PC-3 (cell line): Measurements from ENCODE around the gene HOXC12. TPM values are rescaled to one million over a fixed set of nuclear protein-coding genes. Genes with fewer than 3 reads are reported as not detected.

Experiments
- ATAC-seq: fragments of 200-7000 bp; cut with Tn5 transposase; 2 replicates; pipeline ENCODE4 v1.9.1; 2020; ENCODE audit warnings: mild to moderate bottlenecking, moderate library complexity
- BruUV-seq: library from RNA; stranded (reverse); fragments of 400-500 nt; replicated peaks from 2 replicates; lab custom pipeline; 2021; lab: Mats Ljungman, UMichigan
- CTCF ChIA-PET: fragments of 300-600 bp; sonication (Branson Sonifier 250); formaldehyde crosslinking; loops from one replicate; lab custom pipeline; 2022; ENCODE audit warnings: antibody characterized with exemption; lab: Charles Lee
- POLR2A ChIA-PET: fragments of 300-600 bp; sonication (Branson Sonifier 250); formaldehyde crosslinking; loops from one replicate; lab custom pipeline; 2022; ENCODE audit warnings: antibody characterized with exemption; ENCODE audit not compliant: unreplicated experiment; lab: Charles Lee
- DNase-seq: peaks from one replicate; pipeline ENCODE4 v3.0.0-alpha.2; 2015
- H2AFZ ChIP-seq: fragments of 300-600 bp; sonication (generic); 2 replicates; pipeline ENCODE4 v1.6.0; 2016; ENCODE audit warnings: antibody characterized with exemption, low read length
- H3F3A ChIP-seq: fragments of 300-600 bp; sonication (generic); one replicate; pipeline ENCODE4 v1.6.0; 2017; ENCODE audit warnings: antibody characterized with exemption, low read length, control low read depth, mild to moderate bottlenecking; ENCODE audit not compliant: unreplicated experiment
- H3K27ac ChIP-seq: fragments of 300-600 bp; sonication (generic); 2 replicates; pipeline ENCODE4 v1.5.1; 2016; ENCODE audit warnings: mild to moderate bottlenecking, low read length
- H3K27me3 ChIP-seq: fragments of 300-600 bp; sonication (generic); 2 replicates; pipeline ENCODE4 v1.6.1; 2016; ENCODE audit warnings: low read length, mixed read lengths
- H3K36me3 ChIP-seq: fragments of 300-600 bp; sonication (generic); 2 replicates; pipeline ENCODE4 v1.6.1; 2016; ENCODE audit warnings: low read depth, mixed run types, low read length, mixed read lengths
- H3K4me1 ChIP-seq: fragments of 300-600 bp; sonication (generic); 2 replicates; pipeline ENCODE4 v1.5.1; 2016; ENCODE audit warnings: low read length; ENCODE audit not compliant: insufficient read depth
- H3K4me2 ChIP-seq: fragments of 300-600 bp; sonication (generic); 2 replicates; pipeline ENCODE4 v1.6.0; 2016; ENCODE audit warnings: low read length
- H3K4me3 ChIP-seq: fragments of 300-600 bp; sonication (generic); 2 replicates; pipeline ENCODE4 v1.5.1; 2016; ENCODE audit warnings: mild to moderate bottlenecking, low read length, mixed read lengths
- H3K79me2 ChIP-seq: fragments of 300-600 bp; sonication (generic); 2 replicates; pipeline ENCODE4 v1.6.1; 2017; ENCODE audit warnings: low read length, mixed read lengths
- H3K9ac ChIP-seq: fragments of 300-600 bp; sonication (generic); 2 replicates; pipeline ENCODE4 v1.6.0; 2016; ENCODE audit warnings: mild to moderate bottlenecking, low read length
- H3K9me2 ChIP-seq: fragments of 300-600 bp; sonication (generic); replicated peaks from 2 replicates; pipeline ENCODE4 v1.6.1; 2016; ENCODE audit warnings: mixed run types, low read length, mixed read lengths
- H3K9me3 ChIP-seq: fragments of 300-600 bp; sonication (generic); 2 replicates; pipeline ENCODE4 v1.6.1; 2016; ENCODE audit warnings: low read length, mixed read lengths
- H4K20me1 ChIP-seq: fragments of 300-600 bp; sonication (generic); 2 replicates; pipeline ENCODE4 v1.6.1; 2016; ENCODE audit warnings: low read length, mixed read lengths
- EZH2 ChIP-seq: fragments of 300-600 bp; sonication (generic); IDR thresholded peaks from one replicate; pipeline ENCODE4 v1.6.1; 2017; ENCODE audit warnings: antibody characterized with exemption, mild to moderate bottlenecking, low read length; ENCODE audit not compliant: unreplicated experiment
- EZH2phosphoT487 ChIP-seq: fragments of 300-600 bp; sonication (generic); IDR thresholded peaks from 2 replicates; pipeline ENCODE4 v1.6.1; 2018; ENCODE audit warnings: mild to moderate bottlenecking, antibody characterized with exemption, low read length, borderline replicate concordance
- intact Hi-C: fragments of 100-400 bp; cut with micrococcal nuclease; formaldehyde crosslinking; loops from 2 replicates; pipeline ENCODE4 v1.9.0; 2023
- total RNA-seq: library from RNA; depleted of rRNA; stranded (reverse); fragments of >200 nt; gene quantifications from 2 replicates; pipeline ENCODE4 v1.2.3, GENCODE V29; 2014
- TF ChIP-seq, protein P1 (sequence below): fragments of 300-600 bp; sonication (generic); conservative IDR thresholded peaks from 2 replicates; pipeline ENCODE4 v1.5.1; 2017; ENCODE audit warnings: antibody characterized with exemption, low read depth, mild to moderate bottlenecking, low read length

Gene HOXC12
- total RNA-seq, 1 experiment from 2014 or later = 0.33 TPM

DNA sequence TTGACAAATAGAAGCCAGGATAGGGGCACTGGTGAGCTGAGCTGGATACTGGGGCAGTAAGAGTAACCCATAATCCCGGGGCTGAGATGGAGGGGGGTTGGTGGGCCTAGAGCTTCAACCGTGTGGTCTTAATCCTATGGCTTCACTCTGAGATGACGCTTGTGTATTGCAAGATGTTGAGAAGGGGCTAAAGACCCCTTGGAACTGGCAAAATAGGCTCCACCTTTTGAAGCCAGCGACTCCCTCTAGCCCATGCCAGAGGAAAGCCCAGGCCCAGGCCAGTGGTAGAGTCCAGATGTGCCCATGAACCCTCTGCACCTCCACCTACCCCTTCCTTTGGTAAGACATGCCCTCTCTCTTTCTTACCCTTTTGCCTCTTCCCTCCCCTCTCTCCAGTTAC, 4.6 kb downstream of the HOXC12 start:
- H3K36me3 ChIP-seq = no peaks in the 10 kb centered on the region
- no peak overlapping the region for H3K27ac ChIP-seq
- H3K79me2 ChIP-seq = no peaks in the 10 kb centered on the region
- no peak overlapping the region for H2AFZ ChIP-seq
- H3F3A ChIP-seq = no peaks in the 10 kb centered on the region
- no peaks in the 10 kb centered on the region for H3K4me1 ChIP-seq
- ATAC-seq = no peak
- no peak overlapping the region for H3K9ac ChIP-seq
- no peak overlapping the region for H3K4me2 ChIP-seq
- CTCF ChIA-PET = interaction anchor here (0.6 to 0.9 kb wide), 2 partner anchors 213 to 238 kb away, joined by 3 to 7 read pairs; no protein-coding TSS in a partner anchor
- TF ChIP-seq, protein P1, sequence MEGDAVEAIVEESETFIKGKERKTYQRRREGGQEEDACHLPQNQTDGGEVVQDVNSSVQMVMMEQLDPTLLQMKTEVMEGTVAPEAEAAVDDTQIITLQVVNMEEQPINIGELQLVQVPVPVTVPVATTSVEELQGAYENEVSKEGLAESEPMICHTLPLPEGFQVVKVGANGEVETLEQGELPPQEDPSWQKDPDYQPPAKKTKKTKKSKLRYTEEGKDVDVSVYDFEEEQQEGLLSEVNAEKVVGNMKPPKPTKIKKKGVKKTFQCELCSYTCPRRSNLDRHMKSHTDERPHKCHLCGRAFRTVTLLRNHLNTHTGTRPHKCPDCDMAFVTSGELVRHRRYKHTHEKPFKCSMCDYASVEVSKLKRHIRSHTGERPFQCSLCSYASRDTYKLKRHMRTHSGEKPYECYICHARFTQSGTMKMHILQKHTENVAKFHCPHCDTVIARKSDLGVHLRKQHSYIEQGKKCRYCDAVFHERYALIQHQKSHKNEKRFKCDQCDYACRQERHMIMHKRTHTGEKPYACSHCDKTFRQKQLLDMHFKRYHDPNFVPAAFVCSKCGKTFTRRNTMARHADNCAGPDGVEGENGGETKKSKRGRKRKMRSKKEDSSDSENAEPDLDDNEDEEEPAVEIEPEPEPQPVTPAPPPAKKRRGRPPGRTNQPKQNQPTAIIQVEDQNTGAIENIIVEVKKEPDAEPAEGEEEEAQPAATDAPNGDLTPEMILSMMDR = no peak
- no peak for TF ChIP-seq EZH2
- no peak for TF ChIP-seq EZH2phosphoT487
- intact Hi-C loops = no loop called here
- no peaks in the 10 kb centered on the region for H3K9me2 ChIP-seq
- no peaks in the 10 kb centered on the region for H3K27me3 ChIP-seq
- H3K4me3 ChIP-seq = no peak overlapping the region
- no TSS peak for BruUV-seq
- H3K9me3 ChIP-seq = no peaks in the 10 kb centered on the region
- POLR2A ChIA-PET = no interaction called here
- DNase-seq = no peak
- H4K20me1 ChIP-seq = no peaks in the 10 kb centered on the region

DNA sequence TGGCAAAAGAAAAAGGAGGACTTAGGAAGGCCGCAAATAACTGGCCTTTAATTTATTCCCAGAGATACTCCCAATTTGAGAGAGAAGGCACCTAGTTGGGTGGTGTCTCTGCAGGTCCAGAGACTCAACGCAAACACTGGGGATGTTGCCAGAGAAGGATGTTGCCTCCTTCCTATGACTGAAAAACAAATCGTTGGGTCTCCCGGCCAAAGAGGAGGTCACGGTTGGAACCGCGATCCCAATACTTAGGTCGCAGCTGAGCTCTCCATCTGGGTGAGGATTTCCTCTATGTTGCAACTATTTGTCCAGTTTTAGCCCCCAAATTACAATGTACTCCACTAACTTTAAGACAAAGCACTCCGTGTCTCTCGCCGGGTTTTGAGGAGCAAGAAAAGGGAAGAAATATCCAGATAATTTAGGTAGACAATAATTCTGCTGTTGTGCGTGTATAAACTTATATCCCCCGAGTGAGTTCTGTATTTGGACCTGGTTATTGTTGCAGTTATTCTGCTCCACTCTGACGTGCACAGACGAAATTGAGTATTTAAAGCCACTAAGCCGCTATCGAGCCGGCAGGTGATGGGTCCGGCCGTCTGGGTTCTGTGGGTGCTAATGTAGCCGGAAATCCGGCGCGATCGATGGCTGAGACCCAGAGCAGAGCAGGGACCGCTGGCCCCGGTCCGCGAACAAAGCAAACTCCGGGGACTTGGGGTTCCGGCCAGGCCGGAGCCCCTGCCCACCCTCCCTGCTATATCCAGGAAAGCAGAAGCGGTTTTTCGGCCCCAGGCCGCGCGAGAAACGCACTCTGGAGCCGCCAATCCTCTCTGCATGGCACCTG, 5.7 kb downstream of the HOXC12 start:
- Histone ChIP-seq H3K27ac (no peak overlapping the region), H3F3A (no peaks in the 10 kb centered on the region), H3K36me3 (no peaks in the 10 kb centered on the region), H3K9me2 (no peaks in the 10 kb centered on the region), H3K4me3 (no peak overlapping the region), H3K4me2 (no peak overlapping the region), H3K9me3 (no peaks in the 10 kb centered on the region), H3K79me2 (no peaks in the 10 kb centered on the region), H4K20me1 (no peaks in the 10 kb centered on the region), H3K4me1 (no peaks in the 10 kb centered on the region), H3K9ac (no peak overlapping the region), H3K27me3 (no peaks in the 10 kb centered on the region), H2AFZ (no peak overlapping the region)
- no TSS peak for BruUV-seq
- TF ChIP-seq, protein P1 = no peak
- ChIA-PET CTCF (interaction anchor here (0.9 kb wide), 1 partner anchor 214 kb away, joined by 3 read pairs; no protein-coding TSS in a partner anchor), POLR2A (no interaction called here)
- ATAC-seq (no peak), DNase-seq (no peak)
- intact Hi-C loops = no loop called here

DNA sequence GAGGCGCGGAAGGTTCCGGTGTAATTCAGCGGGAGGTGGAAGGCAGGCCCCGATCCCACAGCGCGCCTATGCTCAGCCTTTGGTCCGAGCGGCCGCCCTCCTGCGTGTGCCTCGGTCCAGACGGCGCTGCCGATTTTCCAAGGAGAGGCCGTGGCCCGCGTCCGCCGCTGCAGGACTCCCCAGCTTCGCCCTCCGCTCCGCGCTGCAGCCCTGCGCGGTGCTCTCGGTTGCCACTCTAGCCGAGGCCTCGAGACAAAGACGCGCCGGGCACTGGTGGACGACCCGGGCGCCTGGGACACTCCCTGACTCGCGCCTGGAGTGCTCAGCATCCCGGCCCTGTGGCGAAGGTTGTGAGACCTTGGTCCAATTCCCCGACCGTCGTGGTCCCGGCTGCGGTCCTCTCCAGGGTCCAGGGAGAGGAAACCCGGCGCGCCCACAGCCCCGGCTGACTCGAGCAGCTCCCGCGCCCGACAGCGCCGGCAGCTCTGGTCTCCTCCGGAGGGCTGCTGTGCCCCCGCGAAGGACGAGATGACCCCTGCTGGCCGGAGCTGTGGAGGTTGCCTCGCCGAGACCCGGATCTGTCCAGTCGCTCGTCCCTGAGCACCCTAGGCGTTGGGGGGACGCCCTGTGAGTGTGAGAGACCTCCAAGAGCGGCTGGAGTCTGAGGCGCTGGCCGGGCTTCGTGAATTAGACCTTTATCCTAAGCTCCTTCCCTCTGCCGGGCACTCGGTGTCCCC, 6.5 kb downstream of the HOXC12 start:
- Histone ChIP-seq H3K4me2 (no peak overlapping the region), H4K20me1 (no peaks in the 10 kb centered on the region), H3K79me2 (no peaks in the 10 kb centered on the region), H3K4me3 (no peak overlapping the region), H3K27ac (no peak overlapping the region), H2AFZ (no peak overlapping the region), H3K9me3 (no peaks in the 10 kb centered on the region), H3K4me1 (no peaks in the 10 kb centered on the region), H3F3A (no peaks in the 10 kb centered on the region), H3K27me3 (no peaks in the 10 kb centered on the region), H3K9ac (no peak overlapping the region), H3K9me2 (no peaks in the 10 kb centered on the region), H3K36me3 (no peaks in the 10 kb centered on the region)
- DNase-seq (no peak), ATAC-seq (no peak)
- ChIA-PET CTCF (no interaction called here), POLR2A (no interaction called here)
- TF ChIP-seq, protein P1 = no peak
- TF ChIP-seq EZH2 = no peak
- no peak for TF ChIP-seq EZH2phosphoT487
- intact Hi-C loops = no loop called here
- BruUV-seq = no TSS peak
